ENCODE measurements around the gene CASD1.

GRCh38 chr7:94486216-94486615 lies 23.4 kb upstream of the CASD1 start:
- TF ChIP-seq, protein P1, sequence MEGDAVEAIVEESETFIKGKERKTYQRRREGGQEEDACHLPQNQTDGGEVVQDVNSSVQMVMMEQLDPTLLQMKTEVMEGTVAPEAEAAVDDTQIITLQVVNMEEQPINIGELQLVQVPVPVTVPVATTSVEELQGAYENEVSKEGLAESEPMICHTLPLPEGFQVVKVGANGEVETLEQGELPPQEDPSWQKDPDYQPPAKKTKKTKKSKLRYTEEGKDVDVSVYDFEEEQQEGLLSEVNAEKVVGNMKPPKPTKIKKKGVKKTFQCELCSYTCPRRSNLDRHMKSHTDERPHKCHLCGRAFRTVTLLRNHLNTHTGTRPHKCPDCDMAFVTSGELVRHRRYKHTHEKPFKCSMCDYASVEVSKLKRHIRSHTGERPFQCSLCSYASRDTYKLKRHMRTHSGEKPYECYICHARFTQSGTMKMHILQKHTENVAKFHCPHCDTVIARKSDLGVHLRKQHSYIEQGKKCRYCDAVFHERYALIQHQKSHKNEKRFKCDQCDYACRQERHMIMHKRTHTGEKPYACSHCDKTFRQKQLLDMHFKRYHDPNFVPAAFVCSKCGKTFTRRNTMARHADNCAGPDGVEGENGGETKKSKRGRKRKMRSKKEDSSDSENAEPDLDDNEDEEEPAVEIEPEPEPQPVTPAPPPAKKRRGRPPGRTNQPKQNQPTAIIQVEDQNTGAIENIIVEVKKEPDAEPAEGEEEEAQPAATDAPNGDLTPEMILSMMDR (IDR thresholded peaks at IDR 0.05), result no peak
- no peak for TF ChIP-seq POLR2A (IDR thresholded peaks at IDR 0.05)

All from transverse colon (tissue), 3 donors.